Vagina (tissue), 2 donors: ENCODE data around the gene INPP5B.

Experiments used
- CTCF ChIP-seq, 3 experiments: fragments of 450-650 bp in 2 of 3; fragments of 200-600 bp in 1 of 3; sonication (generic) in 1 of 3; IDR thresholded peaks; one replicate each; pipeline ENCODE4 v1.5.1; 2017 to 2019; ENCODE audit warnings: antibody characterized with exemption in 3 of 3, mild to moderate bottlenecking in 2 of 3, moderate library complexity in 2 of 3
- POLR2A ChIP-seq, 2 donors: fragments of 450-650 bp; IDR thresholded peaks; one replicate each; pipeline ENCODE4 v1.6.1; 2017; ENCODE audit warnings: antibody characterized with exemption in 2 of 2, mild to moderate bottlenecking in 2 of 2, moderate library complexity in 2 of 2
- POLR2AphosphoS5 ChIP-seq, 2 donors: sonication (generic); formaldehyde crosslinking; IDR thresholded peaks; one replicate each; pipeline ENCODE4 v1.9.0; 2017; ENCODE audit warnings: antibody characterized with exemption in 2 of 2, mild to moderate bottlenecking in 2 of 2, low read depth in 1 of 2; ENCODE audit not compliant: insufficient read depth in 1 of 2

GRCh38 chr1:37892151-37893047 is 54.5 kb downstream of the INPP5B start:
- TF ChIP-seq POLR2A (IDR thresholded peaks at IDR 0.05) = no peak
- no peak for TF ChIP-seq CTCF (IDR thresholded peaks at IDR 0.05)
- TF ChIP-seq POLR2AphosphoS5 (IDR thresholded peaks at IDR 0.05; ENCODE audit: insufficient read depth in 1 of 2, low read depth in 1 of 2) = no peak
